D721Med (cell line): Measurements from ENCODE around the gene TRIM3.

Source experiments
- DNase-seq: peaks from one replicate; pipeline ENCODE4 v3.0.0; 2011; ENCODE audit warnings: low spot score; ENCODE audit not compliant: insufficient read length
- FAIRE-seq: peaks from 2 replicates; lab custom pipeline; 2011; peaks lifted over from hg19 to GRCh38; lab: Jason Lieb, UNC
- CTCF ChIP-seq: IDR thresholded peaks from 2 replicates; pipeline ENCODE4 v1.5.1; 2012; ENCODE audit warnings: mild to moderate bottlenecking, control low read depth; ENCODE audit not compliant: insufficient read depth; ENCODE audit errors: missing control alignments

The TRIM3 gene

GRCh38 chr11:6402561-6402981, 71.2 kb downstream of the TRIM3 start:
- no peak for FAIRE-seq
- TF ChIP-seq CTCF: no peak
- no peak for DNase-seq

GRCh38 chr11:6402061-6402470, 71.7 kb downstream of the TRIM3 start:
- no peak for FAIRE-seq
- no peak for DNase-seq
- TF ChIP-seq CTCF: no peak

GRCh38 chr11:6401464-6401863, 72.3 kb downstream of the TRIM3 start:
- FAIRE-seq (no peak), DNase-seq (no peak)
- TF ChIP-seq CTCF: no peak

GRCh38 chr11:6400431-6401345, 73.1 kb downstream of the TRIM3 start:
- FAIRE-seq (no peak), DNase-seq (no peak)
- no peak for TF ChIP-seq CTCF
